HCT116 (cell line): ENCODE results near the gene CSF1R.

Experiments used
- CEBPB ChIP-seq: IDR thresholded peaks from 2 replicates; pipeline ENCODE4 v1.6.1; 2012; ENCODE audit warnings: low read depth
- EGR1 ChIP-seq: IDR thresholded peaks from 2 replicates; pipeline ENCODE4 v1.6.1; 2012; ENCODE audit warnings: low read depth
- POLR2A ChIP-seq: IDR thresholded peaks from 2 replicates; pipeline ENCODE4 v1.7.0; 2011; ENCODE audit warnings: borderline replicate concordance; ENCODE audit not compliant: insufficient read depth, insufficient read length; ENCODE audit errors: extremely low read depth
- RAD21 ChIP-seq: IDR thresholded peaks from 2 replicates; pipeline ENCODE4 v1.6.1; 2012; ENCODE audit warnings: low read depth, mild to moderate bottlenecking
- ZFX ChIP-seq: fragments of 450-650 bp; IDR thresholded peaks from 2 replicates; pipeline ENCODE4 v1.6.1; 2017
- TF ChIP-seq, protein P1 (sequence below), 3 experiments: fragments of 200-600 bp in 1 of 3; sonication (generic) in 1 of 3; IDR thresholded peaks in 2 of 3; conservative IDR thresholded peaks in 1 of 3; 2 replicates each; pipeline ENCODE4 v1.5.1; 2012 to 2017; ENCODE audit warnings: low read depth in 2 of 3, low read length in 2 of 3, antibody characterized with exemption in 1 of 3, borderline replicate concordance in 1 of 3, control low read depth in 1 of 3, mild to moderate bottlenecking in 1 of 3, mixed read lengths in 1 of 3, mixed run types in 1 of 3, moderate library complexity in 1 of 3; ENCODE audit not compliant: insufficient read depth in 1 of 3

DNA sequence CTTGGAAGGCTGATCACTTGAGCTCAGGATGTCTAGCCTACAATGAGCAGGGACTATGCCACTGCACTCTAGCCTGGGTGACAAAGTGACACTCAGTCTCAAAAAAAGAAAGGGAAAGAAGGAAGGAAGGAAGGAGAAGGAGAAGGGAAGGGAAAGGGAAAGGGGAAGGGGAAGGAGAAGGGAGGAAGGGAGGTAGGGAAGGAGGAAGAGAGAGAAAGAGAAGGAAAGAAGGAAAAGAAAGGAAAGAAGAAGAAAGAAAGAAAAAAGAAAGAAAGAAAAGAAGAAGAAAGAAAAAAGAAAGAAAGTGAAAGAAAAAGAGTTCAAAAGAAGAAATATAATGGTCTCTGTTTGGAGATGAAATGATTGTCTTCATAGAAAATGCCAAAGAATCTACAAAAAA is 10.8 kb upstream of the CSF1R start:
- TF ChIP-seq, protein P1, sequence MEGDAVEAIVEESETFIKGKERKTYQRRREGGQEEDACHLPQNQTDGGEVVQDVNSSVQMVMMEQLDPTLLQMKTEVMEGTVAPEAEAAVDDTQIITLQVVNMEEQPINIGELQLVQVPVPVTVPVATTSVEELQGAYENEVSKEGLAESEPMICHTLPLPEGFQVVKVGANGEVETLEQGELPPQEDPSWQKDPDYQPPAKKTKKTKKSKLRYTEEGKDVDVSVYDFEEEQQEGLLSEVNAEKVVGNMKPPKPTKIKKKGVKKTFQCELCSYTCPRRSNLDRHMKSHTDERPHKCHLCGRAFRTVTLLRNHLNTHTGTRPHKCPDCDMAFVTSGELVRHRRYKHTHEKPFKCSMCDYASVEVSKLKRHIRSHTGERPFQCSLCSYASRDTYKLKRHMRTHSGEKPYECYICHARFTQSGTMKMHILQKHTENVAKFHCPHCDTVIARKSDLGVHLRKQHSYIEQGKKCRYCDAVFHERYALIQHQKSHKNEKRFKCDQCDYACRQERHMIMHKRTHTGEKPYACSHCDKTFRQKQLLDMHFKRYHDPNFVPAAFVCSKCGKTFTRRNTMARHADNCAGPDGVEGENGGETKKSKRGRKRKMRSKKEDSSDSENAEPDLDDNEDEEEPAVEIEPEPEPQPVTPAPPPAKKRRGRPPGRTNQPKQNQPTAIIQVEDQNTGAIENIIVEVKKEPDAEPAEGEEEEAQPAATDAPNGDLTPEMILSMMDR (IDR thresholded peaks at IDR 0.05 in 2 of 3, conservative IDR thresholded peaks at IDR 0.05 in 1 of 3; ENCODE audit: borderline replicate concordance in 1 of 3, insufficient read depth in 1 of 3, low read depth in 2 of 3, low read length in 2 of 3): no peak
- no peak for TF ChIP-seq ZFX
- TF ChIP-seq EGR1: no peak
- TF ChIP-seq POLR2A: no peak
- no peak for TF ChIP-seq CEBPB
- TF ChIP-seq RAD21: no peak
